Nephron (organoid): Measurements from ENCODE around the gene MAML2.

ENCODE experiments used
- H3K27ac Mint-ChIP-seq, 3 experiments: 2 replicates each; pipeline ENCODE4 v1.8.0; 2020; ENCODE audit warnings: mixed read lengths in 3 of 3, mild to moderate bottlenecking in 2 of 3, moderate library complexity in 1 of 3
- H3K27me3 Mint-ChIP-seq: 2 replicates; pipeline ENCODE4 v1.8.0; 2021; ENCODE audit warnings: low read depth, mild to moderate bottlenecking, moderate library complexity, mixed read lengths
- H3K36me3 Mint-ChIP-seq: 2 replicates; pipeline ENCODE4 v1.8.0; 2020; ENCODE audit warnings: low read depth, mixed read lengths
- H3K4me1 Mint-ChIP-seq: 2 replicates; pipeline ENCODE4 v1.8.0; 2020; ENCODE audit warnings: mixed read lengths
- H3K4me3 Mint-ChIP-seq, 3 experiments: 2 replicates each; pipeline ENCODE4 v1.8.0; 2020; ENCODE audit warnings: mild to moderate bottlenecking in 3 of 3, mixed read lengths in 3 of 3, moderate library complexity in 2 of 3
- H3K9me3 Mint-ChIP-seq: 2 replicates; pipeline ENCODE4 v1.8.0; 2020; ENCODE audit warnings: mixed read lengths
- CTCF ChIP-seq, 3 experiments: fragments of 200-600 bp; sonication (generic); IDR thresholded peaks; one replicate each; pipeline ENCODE4 v1.5.0; 2021; ENCODE audit warnings: antibody characterized with exemption in 3 of 3; ENCODE audit not compliant: unreplicated experiment in 3 of 3

Gene MAML2

GRCh38 chr11:96147906-96148486 is 195.0 kb downstream of the MAML2 start:
- Mint-ChIP-seq H3K4me1 (peaks cover 42% of the 10 kb centered on the region), H3K4me3 (no peak overlapping the region), H3K27me3 (no peaks in the 10 kb centered on the region), H3K9me3 (no peaks in the 10 kb centered on the region), H3K27ac (peak overlapping the region; percentile 7 to 77 (median 54)), H3K36me3 (no peaks in the 10 kb centered on the region)
- no peak for TF ChIP-seq CTCF (IDR thresholded peaks at IDR 0.05; ENCODE audit: unreplicated experiment in 3 of 3)

- no peak for TF ChIP-seq CTCF (IDR thresholded peaks at IDR 0.05; ENCODE audit: unreplicated experiment in 3 of 3)
- Mint-ChIP-seq H3K36me3 (no peaks in the 10 kb centered on the region), H3K4me3 (no peak overlapping the region), H3K9me3 (no peaks in the 10 kb centered on the region), H3K27ac (peak overlapping the region; percentile 7 to 77 (median 54)), H3K4me1 (peaks cover 44% of the 10 kb centered on the region), H3K27me3 (no peaks in the 10 kb centered on the region)
Measured at GRCh38 chr11:96147186-96147585, 195.8 kb downstream of the MAML2 start.

DNA sequence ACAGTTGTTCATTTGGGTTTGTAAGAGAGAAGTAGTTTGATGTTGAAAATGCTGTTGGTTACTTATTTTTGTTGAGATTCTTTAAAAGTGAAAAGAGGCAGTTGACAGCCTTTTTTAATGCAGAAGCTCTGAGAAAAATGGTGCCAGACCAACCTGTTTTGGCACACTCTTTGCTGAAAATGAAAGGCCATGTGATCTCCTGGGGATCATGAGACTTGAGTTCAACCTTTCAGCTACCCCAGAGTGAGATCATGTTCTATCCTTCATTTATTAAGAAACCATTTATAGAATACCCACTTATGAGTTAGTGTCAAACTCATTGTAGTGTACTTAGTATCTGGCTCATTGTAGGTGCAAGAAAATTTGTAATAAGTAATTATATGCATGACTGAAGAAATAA is 196.2 kb downstream of the MAML2 start:
- no peaks in the 10 kb centered on the region for H3K9me3 Mint-ChIP-seq
- TF ChIP-seq CTCF (IDR thresholded peaks at IDR 0.05; ENCODE audit: unreplicated experiment in 3 of 3) = no peak
- H3K36me3 Mint-ChIP-seq = no peaks in the 10 kb centered on the region
- no peak overlapping the region for H3K4me3 Mint-ChIP-seq
- H3K27me3 Mint-ChIP-seq = no peaks in the 10 kb centered on the region
- H3K4me1 Mint-ChIP-seq = peaks cover 48% of the 10 kb centered on the region
- peak overlapping the region in 2 of 3 experiments; percentile 7 to 77 for H3K27ac Mint-ChIP-seq

GRCh38 chr11:96145163-96145585 is 197.8 kb downstream of the MAML2 start:
- TF ChIP-seq CTCF (IDR thresholded peaks at IDR 0.05; ENCODE audit: unreplicated experiment in 3 of 3) = no peak
- H3K36me3 Mint-ChIP-seq = no peaks in the 10 kb centered on the region
- no peaks in the 10 kb centered on the region for H3K9me3 Mint-ChIP-seq
- no peak overlapping the region for H3K4me3 Mint-ChIP-seq
- H3K27ac Mint-ChIP-seq = peak overlapping the region in 2 of 3 experiments; percentile 11 to 15
- peaks cover 54% of the 10 kb centered on the region for H3K4me1 Mint-ChIP-seq
- no peaks in the 10 kb centered on the region for H3K27me3 Mint-ChIP-seq

DNA sequence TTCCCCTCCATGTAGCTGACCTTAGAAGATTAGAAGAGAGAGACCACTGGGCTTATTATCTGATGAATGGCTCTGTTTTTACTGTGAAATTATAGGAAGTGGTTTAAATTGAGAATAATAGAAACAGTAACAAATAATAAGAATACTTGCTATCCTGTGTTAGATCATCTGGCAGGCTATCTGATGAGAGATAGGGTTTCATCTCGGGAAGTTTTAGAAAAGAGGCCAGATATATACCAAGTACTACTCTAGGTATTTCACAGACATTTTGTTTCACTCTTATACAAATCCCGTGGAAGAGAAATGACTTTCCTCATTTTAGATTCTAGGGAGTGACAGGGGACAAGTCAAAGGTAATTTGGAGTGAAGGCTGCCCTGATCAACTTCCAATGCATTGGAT is 198.4 kb downstream of the MAML2 start:
- Mint-ChIP-seq H3K36me3 (no peaks in the 10 kb centered on the region), H3K9me3 (no peaks in the 10 kb centered on the region), H3K4me1 (peaks cover 54% of the 10 kb centered on the region)

More for the DNA sequence above, 198.4 kb downstream of the MAML2 start:
- no peaks in the 10 kb centered on the region for H3K27me3 Mint-ChIP-seq
- peak overlapping the region in 1 of 3 experiments; percentile 93 for H3K27ac Mint-ChIP-seq
- no peak overlapping the region for H3K4me3 Mint-ChIP-seq
- no peak for TF ChIP-seq CTCF (IDR thresholded peaks at IDR 0.05; ENCODE audit: unreplicated experiment in 3 of 3)
